Ectodermal cell (in vitro differentiated cells): ENCODE results near the gene PAM16.

Experiments used
- H3K27ac ChIP-seq: 2 replicates; pipeline ENCODE4 v1.7.0; 2013; ENCODE audit warnings: mild to moderate bottlenecking, low read depth, low read length; ENCODE audit not compliant: insufficient read depth, poor library complexity, severe bottlenecking
- H3K27me3 ChIP-seq: 2 replicates; pipeline ENCODE4 v1.7.0; 2013; ENCODE audit warnings: mild to moderate bottlenecking, low read length; ENCODE audit not compliant: insufficient read depth, control insufficient read depth, poor library complexity, severe bottlenecking
- H3K36me3 ChIP-seq: one replicate; pipeline ENCODE4 v1.7.0; 2013; ENCODE audit warnings: low read length; ENCODE audit not compliant: control insufficient read depth, insufficient read depth
- H3K4me1 ChIP-seq: one replicate; pipeline ENCODE4 v1.7.0; 2013; ENCODE audit warnings: low read length; ENCODE audit not compliant: control insufficient read depth, insufficient read depth
- H3K4me3 ChIP-seq: 2 replicates; pipeline ENCODE4 v1.7.0; 2013; ENCODE audit warnings: low read depth, low read length, control low read depth; ENCODE audit not compliant: insufficient read depth
- H3K9me3 ChIP-seq: 2 replicates; pipeline ENCODE4 v1.7.0; 2013; ENCODE audit warnings: mild to moderate bottlenecking, low read length, moderate library complexity; ENCODE audit not compliant: control insufficient read depth
- WGBS, 2 experiments: methylation state at CpG; one replicate each; pipeline ENCODE4 v1.1.7; 2013; ENCODE audit warnings: missing lambda C conversion rate in 2 of 2; 5-methylcytosine and 5-hydroxymethylcytosine counted together

PAM16 gene

GRCh38 chr16:4370151-4370550, 19.0 kb upstream of the PAM16 start:
- Histone ChIP-seq H3K27ac (no peak overlapping the region), H3K4me3 (no peak overlapping the region), H3K27me3 (peaks cover 4% of the 10 kb centered on the region), H3K36me3 (no peaks in the 10 kb centered on the region), H3K4me1 (peaks cover 38% of the 10 kb centered on the region), H3K9me3 (no peaks in the 10 kb centered on the region)
- WGBS, 2 experiments, result 95 to 97% methylated on average over 3 of the region's 3 CpGs

- H3K27ac ChIP-seq, result no peak overlapping the region
- H3K4me3 ChIP-seq, result no peak overlapping the region
- H3K4me1 ChIP-seq, result peaks cover 29% of the 10 kb centered on the region
- H3K36me3 ChIP-seq, result no peaks in the 10 kb centered on the region
- no peaks in the 10 kb centered on the region for H3K9me3 ChIP-seq
- 87% methylated on average over 13 of the region's 13 CpGs for WGBS, 2 experiments
- peaks cover 4% of the 10 kb centered on the region for H3K27me3 ChIP-seq
Observed at GRCh38 chr16:4369007-4369733, 18.0 kb upstream of the PAM16 start.

DNA sequence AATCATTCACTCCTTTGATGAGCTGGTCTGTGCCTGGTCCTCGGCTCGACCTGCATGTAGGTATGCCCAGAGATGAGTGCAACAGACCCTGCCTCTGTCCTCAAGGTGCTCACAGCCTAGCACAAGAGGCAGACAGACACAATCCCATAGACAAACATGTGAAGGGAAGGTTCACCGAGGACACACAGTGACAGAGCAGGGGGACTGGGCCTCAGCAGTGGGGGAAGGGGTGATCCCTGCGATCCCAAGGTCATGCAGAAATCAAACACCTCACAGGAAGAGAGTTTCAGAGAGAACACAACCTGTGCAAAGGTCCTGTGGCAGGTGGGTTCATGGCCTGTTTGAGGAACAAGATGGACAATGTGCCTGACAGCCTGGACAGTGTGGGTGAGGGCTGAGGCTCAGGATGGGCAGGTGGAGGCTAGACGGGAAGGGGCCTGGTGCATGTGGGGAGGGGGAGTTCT, 16.3 kb upstream of the PAM16 start:
- H3K9me3 ChIP-seq, result no peaks in the 10 kb centered on the region
- H3K4me1 ChIP-seq, result peaks cover 13% of the 10 kb centered on the region
- 92 to 97% methylated on average over 5 of the region's 5 CpGs for WGBS, 2 experiments
- H3K36me3 ChIP-seq, result no peaks in the 10 kb centered on the region
- H3K27me3 ChIP-seq, result peaks cover 4% of the 10 kb centered on the region
- H3K4me3 ChIP-seq, result no peak overlapping the region
- no peak overlapping the region for H3K27ac ChIP-seq

DNA sequence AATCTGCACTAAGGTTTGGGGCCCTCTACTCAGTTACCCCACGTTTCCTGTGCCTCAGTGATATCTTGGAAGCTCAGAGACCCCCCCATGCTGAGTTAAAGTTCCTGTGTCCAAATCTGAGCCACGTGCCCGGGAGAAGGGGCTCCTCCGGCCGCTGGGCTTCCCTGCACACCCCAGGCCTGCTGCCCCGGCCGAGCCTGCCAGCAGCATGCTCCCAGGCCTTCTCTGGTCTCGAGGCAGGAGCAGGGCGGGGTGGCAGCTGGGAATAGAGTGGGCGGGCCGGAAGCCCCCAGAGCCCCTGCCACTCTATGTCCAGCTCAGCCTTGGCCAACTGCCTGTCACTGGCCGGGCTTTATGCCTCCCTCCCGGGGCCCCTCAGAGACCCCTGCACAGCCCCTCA, 14.9 kb upstream of the PAM16 start:
- H3K27me3 ChIP-seq, result no peaks in the 10 kb centered on the region
- H3K4me3 ChIP-seq, result no peak overlapping the region
- no peaks in the 10 kb centered on the region for H3K36me3 ChIP-seq
- H3K9me3 ChIP-seq, result no peaks in the 10 kb centered on the region
- 89 to 90% methylated on average over 13 of the region's 13 CpGs for WGBS, 2 experiments
- no peak overlapping the region for H3K27ac ChIP-seq
- peaks cover 6% of the 10 kb centered on the region for H3K4me1 ChIP-seq

DNA sequence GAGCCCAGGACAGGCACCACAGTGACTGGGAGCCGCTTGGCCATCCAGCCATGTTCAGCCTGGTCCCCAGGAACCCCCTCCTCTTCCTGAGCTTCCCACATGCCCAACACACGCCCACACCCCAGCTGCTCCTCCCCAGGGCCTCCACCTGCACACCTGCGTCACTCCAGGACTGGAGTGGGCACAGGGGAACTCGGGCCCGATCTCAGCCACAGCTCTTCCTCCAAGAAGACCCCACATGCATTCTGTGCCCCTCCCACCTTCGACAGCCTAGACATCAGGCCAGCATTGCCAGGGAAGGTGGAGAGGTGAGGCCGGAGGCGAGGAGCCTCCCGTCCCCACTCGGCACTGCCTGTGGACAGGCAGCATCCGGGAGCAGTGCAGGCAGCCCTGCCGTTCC, 14.5 kb upstream of the PAM16 start:
- Histone ChIP-seq H3K4me1 (peaks cover 2% of the 10 kb centered on the region), H3K27ac (no peak overlapping the region), H3K36me3 (no peaks in the 10 kb centered on the region), H3K4me3 (no peak overlapping the region), H3K9me3 (no peaks in the 10 kb centered on the region), H3K27me3 (no peaks in the 10 kb centered on the region)
- 94 to 96% methylated on average over 12 of the region's 12 CpGs for WGBS, 2 experiments

- H3K36me3 ChIP-seq, result no peaks in the 10 kb centered on the region
Observed at GRCh38 chr16:4365014-4365406, 13.9 kb upstream of the PAM16 start.

DNA sequence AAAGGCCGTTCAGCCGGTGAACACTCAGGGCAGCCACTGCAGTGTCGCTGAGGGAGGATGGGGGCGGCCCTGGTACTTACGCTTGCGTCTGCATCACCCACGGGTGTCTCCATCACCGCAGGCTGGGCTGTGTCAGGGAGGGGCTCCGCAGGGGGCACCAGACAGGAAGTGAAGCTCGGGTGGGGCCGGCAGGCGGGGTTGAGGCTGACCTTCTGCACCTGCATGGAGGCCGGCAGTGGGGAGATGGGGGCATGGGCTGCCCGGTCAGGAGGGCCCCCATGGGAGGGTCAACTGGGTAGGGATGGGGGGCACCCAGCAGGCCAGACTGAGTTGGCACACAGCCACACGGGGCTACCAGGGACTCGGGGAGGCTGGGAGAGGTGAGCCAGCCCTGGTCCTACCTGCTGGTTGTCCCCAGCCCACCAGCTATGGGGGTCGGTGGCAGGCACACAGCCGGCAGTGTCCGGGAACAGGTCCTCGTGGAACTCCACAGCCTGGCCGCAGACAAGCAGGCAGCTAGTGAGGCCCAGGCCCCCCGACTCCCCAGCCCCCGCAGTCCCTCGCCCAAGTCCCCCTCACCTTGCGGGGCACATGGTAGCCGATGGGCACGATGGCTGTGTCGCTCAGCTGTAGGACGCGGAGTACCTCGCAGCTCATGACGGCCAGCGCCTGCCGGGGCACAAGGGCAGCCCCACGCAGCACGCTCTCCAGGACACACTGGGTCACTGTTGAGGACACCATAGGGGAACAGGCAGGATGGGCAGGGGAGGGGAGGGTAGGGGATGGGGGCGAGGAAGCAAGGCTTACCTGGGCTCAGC, 13.3 kb upstream of the PAM16 start:
- Histone ChIP-seq H3K27ac (no peak overlapping the region), H3K9me3 (no peaks in the 10 kb centered on the region), H3K36me3 (no peaks in the 10 kb centered on the region), H3K27me3 (no peaks in the 10 kb centered on the region), H3K4me1 (no peaks in the 10 kb centered on the region), H3K4me3 (no peak overlapping the region)
- 92 to 93% methylated on average over 37 of the region's 37 CpGs for WGBS, 2 experiments

More at GRCh38 chr16:4365014-4365406, 13.9 kb upstream of the PAM16 start:
- Histone ChIP-seq H3K4me3 (no peak overlapping the region), H3K4me1 (no peaks in the 10 kb centered on the region), H3K27ac (no peak overlapping the region), H3K9me3 (no peaks in the 10 kb centered on the region), H3K27me3 (no peaks in the 10 kb centered on the region)
- 94% methylated on average over 10 of the region's 10 CpGs for WGBS, 2 experiments

DNA sequence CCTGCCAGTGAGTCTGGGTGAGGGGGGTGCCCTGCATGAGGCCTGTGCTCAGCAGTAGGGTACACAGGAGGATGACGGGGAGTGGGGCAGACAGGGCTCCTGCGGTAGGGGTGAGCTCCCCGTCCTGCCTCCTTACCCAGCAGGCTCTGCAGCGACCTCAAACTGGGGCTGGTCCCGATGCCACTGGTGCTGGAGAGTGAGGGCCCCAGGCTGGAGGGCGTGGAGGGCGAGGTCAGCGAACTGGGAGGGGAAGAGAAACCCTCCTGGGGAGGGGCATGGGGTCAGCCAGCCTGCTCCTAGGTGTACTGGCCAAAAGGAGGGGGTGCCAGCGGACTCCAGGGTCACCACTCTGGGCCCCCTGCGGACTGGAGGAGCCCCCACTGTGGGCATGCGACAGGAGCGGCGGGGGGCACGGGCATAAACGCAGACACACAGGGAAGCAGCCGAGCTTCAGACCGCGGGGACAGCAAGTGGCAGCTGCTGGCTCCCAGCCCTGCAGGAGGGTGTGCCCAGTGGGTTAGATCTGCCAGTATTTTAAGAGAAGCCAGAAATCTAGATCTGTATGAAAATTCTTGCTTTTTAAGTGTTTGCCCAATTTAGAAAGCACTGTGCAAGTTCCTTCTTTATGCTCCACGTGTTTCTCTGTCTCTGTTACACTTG, 11.5 kb upstream of the PAM16 start:
- H3K27ac ChIP-seq, result no peak overlapping the region
- WGBS, 2 experiments, result 88 to 89% methylated on average over 19 of the region's 19 CpGs
- H3K4me3 ChIP-seq, result no peak overlapping the region
- no peaks in the 10 kb centered on the region for H3K4me1 ChIP-seq
- no peaks in the 10 kb centered on the region for H3K27me3 ChIP-seq
- no peaks in the 10 kb centered on the region for H3K36me3 ChIP-seq
- no peaks in the 10 kb centered on the region for H3K9me3 ChIP-seq

GRCh38 chr16:4361944-4362311, 10.8 kb upstream of the PAM16 start:
- Histone ChIP-seq H3K27me3 (no peaks in the 10 kb centered on the region), H3K9me3 (no peaks in the 10 kb centered on the region), H3K27ac (no peak overlapping the region), H3K36me3 (no peaks in the 10 kb centered on the region), H3K4me3 (no peak overlapping the region), H3K4me1 (no peaks in the 10 kb centered on the region)
- 94% methylated on average over 12 of the region's 12 CpGs for WGBS, 2 experiments
